Measurements from ENCODE around the gene IL3. TPM values are rescaled to one million over a fixed set of nuclear protein-coding genes. Genes with fewer than 3 reads are reported as not detected.

IL3 gene
- total RNA-seq, 2 experiments from 2014 or later: 0.25 to 0.98 TPM

GRCh38 chr5:132013006-132013689 lies 47.3 kb upstream of the IL3 start:
- no peak overlapping the region for H3K27ac Mint-ChIP-seq
- CTCF ChIA-PET: no interaction called here
- no peak overlapping the region for H3K4me3 Mint-ChIP-seq
- DNase-seq (no peak), ATAC-seq (no peak)
- no peak for TF ChIP-seq CTCF (IDR thresholded peaks at IDR 0.05)
- H3K27me3 Mint-ChIP-seq: peaks cover 47% of the 10 kb centered on the region
- H3K9me3 Mint-ChIP-seq: no peaks in the 10 kb centered on the region
- H3K4me1 Mint-ChIP-seq (ENCODE audit: low read depth): peaks cover 37% of the 10 kb centered on the region
- H3K36me3 Mint-ChIP-seq (ENCODE audit: low read depth): no peaks in the 10 kb centered on the region
- POLR2A ChIA-PET: no interaction called here
- intact Hi-C loops (cut with micrococcal nuclease): no loop called here

- DNase-seq (no peak), ATAC-seq (no peak)
- CTCF ChIA-PET: no interaction called here
- Mint-ChIP-seq H3K4me1 (ENCODE audit: low read depth) (peaks cover 36% of the 10 kb centered on the region), H3K9me3 (no peaks in the 10 kb centered on the region), H3K27me3 (peaks cover 47% of the 10 kb centered on the region), H3K36me3 (ENCODE audit: low read depth) (no peaks in the 10 kb centered on the region), H3K4me3 (no peak overlapping the region), H3K27ac (no peak overlapping the region)
- POLR2A ChIA-PET: no interaction called here
- intact Hi-C loops (cut with micrococcal nuclease): no loop called here
- no peak for TF ChIP-seq CTCF (IDR thresholded peaks at IDR 0.05)
Observed at GRCh38 chr5:132013711-132014110, 46.7 kb upstream of the IL3 start.

GRCh38 chr5:132016721-132017250 lies 43.7 kb upstream of the IL3 start:
- H3K9me3 Mint-ChIP-seq: no peaks in the 10 kb centered on the region
- ATAC-seq (no peak), DNase-seq (no peak)
- no peaks in the 10 kb centered on the region for H3K36me3 Mint-ChIP-seq (ENCODE audit: low read depth)
- CTCF ChIA-PET: interaction anchor here (1.6 kb wide), 1 partner anchor 46 kb away, joined by 5 read pairs; no protein-coding TSS in a partner anchor
- intact Hi-C loops (cut with micrococcal nuclease): no loop called here
- H3K27me3 Mint-ChIP-seq: peaks cover 31% of the 10 kb centered on the region
- no peak for TF ChIP-seq CTCF (IDR thresholded peaks at IDR 0.05)
- peaks cover 48% of the 10 kb centered on the region for H3K4me1 Mint-ChIP-seq (ENCODE audit: low read depth)
- H3K27ac Mint-ChIP-seq: no peak overlapping the region
- no peak overlapping the region for H3K4me3 Mint-ChIP-seq
- POLR2A ChIA-PET: no interaction called here

- peaks cover 27% of the 10 kb centered on the region for H3K27me3 Mint-ChIP-seq
- H3K4me1 Mint-ChIP-seq (ENCODE audit: low read depth): peaks cover 44% of the 10 kb centered on the region
- no peak overlapping the region for H3K27ac Mint-ChIP-seq
- no peak for DNase-seq
- no peaks in the 10 kb centered on the region for H3K36me3 Mint-ChIP-seq (ENCODE audit: low read depth)
- ATAC-seq: no peak
- intact Hi-C loops (cut with micrococcal nuclease): no loop called here
- no peak for TF ChIP-seq CTCF (IDR thresholded peaks at IDR 0.05)
- ChIA-PET POLR2A (no interaction called here), CTCF (interaction anchor here (1.1 to 1.8 kb wide), 4 partner anchors 9 to 428 kb away, joined by 3 to 7 read pairs (median 4); no protein-coding TSS in a partner anchor)
- H3K4me3 Mint-ChIP-seq: no peak overlapping the region
- H3K9me3 Mint-ChIP-seq: no peaks in the 10 kb centered on the region
Observed at GRCh38 chr5:132017316-132017715, 43.1 kb upstream of the IL3 start.

Data from activated CD8-positive, alpha-beta T cell treated with anti-CD3 and anti-CD28 coated beads for 36 hours (primary cell).